CD4-positive, alpha-beta T cell treated with Interleukin-2 at 100 ng/mL for 4 hours (primary cell): ENCODE measurements around the gene FNIP1.
"Not testable (repeated sequence)": the region's sequence is repeated elsewhere in the genome, so short reads cannot be mapped to it uniquely, and the experiment has no call there.

ENCODE experiments used
- DNase-seq: peaks from one replicate; pipeline ENCODE4 v3.0.0-alpha.2; 2020; ENCODE audit warnings: low spot score

Gene FNIP1

GRCh38 chr5:131749723-131750470, 46.9 kb downstream of the FNIP1 start:
- no peak for DNase-seq

- no peak for DNase-seq
These were observed 47.7 kb downstream of the FNIP1 start for GRCh38 chr5:131749138-131749537.

GRCh38 chr5:131747180-131748105, 49.4 kb downstream of the FNIP1 start:
- DNase-seq = peak; percentile 28

DNA sequence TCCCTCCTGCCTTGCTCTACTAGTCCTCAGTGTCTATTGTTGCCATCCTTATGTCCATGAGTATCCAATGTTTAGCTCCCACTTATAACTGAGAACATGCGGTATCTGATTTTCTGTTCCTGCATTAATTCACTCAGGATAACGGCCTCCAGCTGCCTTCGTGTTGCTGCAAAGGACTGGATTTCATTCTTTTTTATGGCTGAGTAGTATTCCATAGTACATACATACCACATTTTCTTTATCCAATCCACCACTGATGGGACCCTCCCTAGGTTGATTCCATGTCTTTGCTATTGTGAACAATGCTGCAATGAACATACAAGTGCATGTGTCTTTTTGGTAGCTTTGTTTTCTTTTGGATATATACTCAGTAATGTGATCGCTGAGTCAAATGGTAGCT, 50.4 kb downstream of the FNIP1 start:
- DNase-seq = no peak

DNA sequence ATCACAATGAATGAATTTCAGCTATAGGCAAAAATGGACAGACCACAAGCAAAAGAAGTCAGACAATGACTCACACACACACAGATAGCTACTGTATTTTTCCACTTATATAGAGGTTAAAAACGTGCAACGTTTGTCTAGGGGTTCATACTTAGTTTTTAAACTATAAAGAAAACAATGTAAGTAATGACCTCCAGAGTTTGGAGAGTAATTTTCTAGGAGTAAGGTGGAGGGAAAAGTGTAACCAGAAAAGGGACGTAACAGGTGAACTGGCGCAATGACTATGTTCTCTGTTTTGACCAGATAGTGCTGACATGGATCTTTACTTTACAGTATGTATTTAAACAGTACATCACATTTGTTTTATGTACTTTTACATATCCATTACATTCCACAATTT, 51.1 kb downstream of the FNIP1 start:
- no peak for DNase-seq

DNA sequence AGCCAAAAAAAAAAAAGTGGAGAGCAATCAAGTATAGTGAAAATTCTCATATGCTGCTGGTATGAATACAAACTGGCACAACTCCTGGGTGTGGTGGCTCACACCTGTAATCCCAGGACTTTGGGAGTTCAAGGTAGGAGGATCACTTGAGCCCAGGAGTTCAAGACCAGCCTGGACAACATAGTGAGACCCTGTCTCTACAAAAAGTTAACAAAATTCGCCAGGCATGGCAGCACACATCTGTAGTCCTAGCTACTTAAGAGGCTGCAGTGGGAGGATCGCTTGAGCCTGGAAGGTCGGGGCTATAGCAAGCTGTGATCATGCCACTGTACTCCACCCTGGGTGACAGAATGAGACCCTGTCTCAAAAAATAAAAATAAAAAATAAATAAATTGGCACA, 51.7 kb downstream of the FNIP1 start:
- DNase-seq = no peak

DNA sequence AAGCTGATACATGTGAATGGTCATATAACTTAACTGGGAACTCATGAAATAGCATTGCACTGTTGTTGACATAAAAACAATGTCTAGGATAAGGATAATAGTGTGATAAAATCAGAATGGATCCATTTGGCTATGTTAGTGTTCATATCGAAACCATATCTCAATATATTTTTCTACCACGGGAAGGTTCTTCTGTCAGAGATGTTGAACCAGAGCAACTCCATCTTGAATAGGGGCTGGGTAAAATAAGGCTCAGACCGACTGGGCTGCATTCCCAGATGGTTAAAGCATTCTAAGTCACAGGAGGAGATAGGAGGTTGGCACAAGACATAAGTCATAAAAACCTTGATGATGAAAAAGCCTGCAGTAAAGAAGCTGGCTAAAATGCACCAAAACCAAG, 56.3 kb downstream of the FNIP1 start:
- no peak for DNase-seq

DNA sequence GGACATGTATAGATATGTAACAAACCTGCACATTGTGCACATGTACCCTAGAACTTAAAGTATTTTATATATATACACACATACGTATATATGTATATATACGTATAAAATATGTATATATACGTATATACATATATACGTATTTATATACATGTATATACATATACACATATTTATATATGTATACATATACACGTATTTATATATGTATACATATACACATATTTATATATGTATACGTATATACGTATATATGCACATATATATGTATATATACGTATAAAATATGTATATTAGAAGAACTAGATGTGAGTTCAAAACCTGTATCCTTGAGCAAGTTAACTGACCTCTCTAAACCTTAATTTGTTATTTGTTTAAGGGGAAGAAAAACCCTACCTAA, 61.4 kb downstream of the FNIP1 start:
- no peak for DNase-seq

- DNase-seq = not testable (repeated sequence)
These were observed 61.9 kb downstream of the FNIP1 start for GRCh38 chr5:131734939-131735338.

DNA sequence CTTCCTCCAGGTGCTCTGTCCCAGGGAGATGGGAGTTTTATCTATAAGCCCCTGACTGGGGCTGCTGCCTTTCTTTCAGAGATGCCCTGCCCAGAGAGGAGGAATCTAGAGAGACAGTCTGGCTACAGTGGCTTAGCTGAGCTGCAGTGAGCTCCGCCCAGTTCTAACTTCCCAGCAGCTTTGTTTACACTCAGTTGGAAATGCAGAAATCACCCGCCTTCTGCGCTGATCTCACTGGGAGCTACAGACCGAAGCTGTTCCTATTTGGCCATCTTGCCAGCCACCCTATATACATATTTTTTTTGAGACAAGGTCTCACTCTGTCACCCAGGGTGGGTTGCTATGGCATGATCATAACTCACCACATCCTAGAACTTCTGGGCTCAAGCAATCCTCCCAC, 67.5 kb downstream of the FNIP1 start:
- not testable (repeated sequence) for DNase-seq

DNA sequence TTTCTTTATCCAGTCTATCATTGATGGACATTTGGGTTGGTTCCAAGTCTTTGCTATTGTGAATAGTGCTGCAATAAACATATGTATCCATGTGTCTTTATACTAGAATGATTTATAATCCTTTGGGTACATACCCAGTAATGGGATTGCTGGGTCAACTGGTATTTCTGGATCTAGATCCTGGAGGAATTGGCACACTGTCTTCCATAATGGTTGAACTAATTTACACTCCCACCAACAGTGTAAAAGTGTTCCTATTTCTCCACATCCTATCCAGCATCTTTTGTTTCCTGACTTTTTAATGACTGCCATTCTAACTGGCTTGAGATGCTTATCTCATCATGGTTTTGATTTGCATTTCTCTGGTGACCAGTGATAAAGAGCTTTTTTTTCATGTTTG, 72.7 kb downstream of the FNIP1 start:
- DNase-seq = not testable (repeated sequence)

- DNase-seq = no peak
These were observed 76.1 kb downstream of the FNIP1 start for GRCh38 chr5:131720714-131721113.

- no peak for DNase-seq
These were observed 77.3 kb downstream of the FNIP1 start for GRCh38 chr5:131719564-131719963.

GRCh38 chr5:131718487-131719014, 78.3 kb downstream of the FNIP1 start:
- DNase-seq = no peak

- not testable (repeated sequence) for DNase-seq
These were observed 79.7 kb downstream of the FNIP1 start for GRCh38 chr5:131717164-131717563.

- DNase-seq = no peak
These were observed 80.2 kb downstream of the FNIP1 start for GRCh38 chr5:131716650-131717049.

- no peak for DNase-seq
These were observed 86.4 kb downstream of the FNIP1 start for GRCh38 chr5:131710391-131710790.

DNA sequence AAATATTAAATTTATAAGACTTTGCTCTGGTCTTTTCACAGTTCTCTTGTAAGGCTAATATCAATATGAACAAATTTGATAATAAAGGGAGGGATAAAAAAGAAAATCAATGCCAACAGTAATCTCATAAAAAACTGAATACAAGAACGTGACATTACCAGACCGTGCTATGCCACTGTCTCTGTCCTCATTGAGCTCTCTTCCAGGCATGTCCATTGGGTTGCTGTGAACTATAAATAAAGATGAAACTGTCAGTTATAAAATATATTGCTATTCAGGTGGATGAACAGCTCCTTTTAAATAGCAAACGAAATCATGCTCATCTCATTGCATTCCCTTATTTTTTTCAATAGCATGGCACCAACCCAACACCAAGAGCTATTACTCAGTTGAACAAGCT, 87.8 kb downstream of the FNIP1 start:
- DNase-seq = no peak

- DNase-seq = no peak
These were observed 90.5 kb downstream of the FNIP1 start for GRCh38 chr5:131706281-131706680.

DNA sequence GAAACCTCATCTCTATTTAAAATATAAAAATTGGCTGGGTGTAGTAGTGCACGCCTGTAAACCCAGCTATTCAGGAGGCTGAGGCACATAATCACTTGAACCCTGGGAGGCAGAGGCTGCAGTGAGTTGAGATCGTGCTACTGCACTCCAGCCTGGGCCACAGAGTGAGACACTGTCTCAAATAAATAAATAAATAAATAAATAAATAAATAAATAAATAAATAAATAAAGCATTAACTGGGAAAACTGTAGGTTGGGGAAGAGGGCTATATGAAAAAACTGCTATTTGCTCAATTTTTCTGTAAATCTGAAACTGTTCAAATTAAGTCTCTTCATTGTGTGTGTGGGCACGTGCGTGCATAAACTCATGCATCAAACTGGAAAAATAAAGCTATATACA, 101.9 kb downstream of the FNIP1 start:
- DNase-seq = no peak

- DNase-seq = no peak
These were observed 102.9 kb downstream of the FNIP1 start for GRCh38 chr5:131693894-131694293.

GRCh38 chr5:131685516-131686171, 111.2 kb downstream of the FNIP1 start:
- no peak for DNase-seq
